Natural killer cell (primary cell): Measurements from ENCODE around the gene CLEC11A. TPM values are rescaled to one million over a fixed set of nuclear protein-coding genes. Genes with fewer than 3 reads are reported as not detected.

Experiments used
- ATAC-seq, 3 donors: fragments of 150-1000 bp in 2 of 3; fragments of 200-7000 bp in 1 of 3; cut with Tn5 transposase; 1 replicate in 1 of 3; 2 replicates in 2 of 3; pipeline ENCODE4 v1.10.0; 2021; ENCODE audit warnings: mild to moderate bottlenecking in 2 of 3, moderate library complexity in 2 of 3
- DNase-seq, 2 donors: peaks; one replicate each; pipeline versions ENCODE4 v3.0.0 to v3.0.0-alpha.2; 2013 to 2021; ENCODE audit warnings: mixed read lengths in 1 of 2
- H3K27ac ChIP-seq: one replicate; pipeline ENCODE4 v1.5.1; 2013; ENCODE audit warnings: mild to moderate bottlenecking, low read length
- H3K27me3 ChIP-seq: one replicate; pipeline ENCODE4 v1.6.1; 2013; ENCODE audit warnings: low read length; ENCODE audit not compliant: control insufficient read depth, insufficient read depth
- H3K36me3 ChIP-seq: one replicate; pipeline ENCODE4 v1.6.1; 2013; ENCODE audit warnings: low read length; ENCODE audit not compliant: control insufficient read depth, insufficient read depth
- H3K4me1 ChIP-seq: one replicate; pipeline ENCODE4 v1.6.1; 2013; ENCODE audit warnings: low read length; ENCODE audit not compliant: control insufficient read depth, insufficient read depth
- H3K4me3 ChIP-seq: one replicate; pipeline ENCODE4 v1.5.1; 2013; ENCODE audit warnings: low read length
- H3K9me3 ChIP-seq: one replicate; pipeline ENCODE4 v1.6.1; 2013; ENCODE audit warnings: low read length; ENCODE audit not compliant: control insufficient read depth, insufficient read depth
- H3K27ac Mint-ChIP-seq, 2 donors: one replicate each; pipeline ENCODE4 v1.8.0; 2022; ENCODE audit warnings: mild to moderate bottlenecking in 2 of 2, mixed read lengths in 2 of 2, moderate library complexity in 1 of 2
- H3K27me3 Mint-ChIP-seq, 2 donors: one replicate each; pipeline ENCODE4 v1.8.0; 2022; ENCODE audit warnings: low read depth in 2 of 2, mixed read lengths in 2 of 2
- H3K36me3 Mint-ChIP-seq: one replicate; pipeline ENCODE4 v1.8.0; 2022; ENCODE audit warnings: mixed read lengths
- H3K4me1 Mint-ChIP-seq, 2 donors: one replicate each; pipeline ENCODE4 v1.8.0; 2022; ENCODE audit warnings: mixed read lengths in 2 of 2
- H3K4me3 Mint-ChIP-seq: one replicate; pipeline ENCODE4 v1.8.0; 2022; ENCODE audit warnings: mild to moderate bottlenecking, moderate library complexity, mixed read lengths
- H3K9me3 Mint-ChIP-seq, 2 donors: one replicate each; pipeline ENCODE4 v1.8.0; 2022; ENCODE audit warnings: mixed read lengths in 2 of 2
- WGBS: methylation state at CpG from one replicate; pipeline ENCODE4 v1.1.7; 2013; ENCODE audit warnings: missing lambda C conversion rate; ENCODE audit not compliant: insufficient coverage; 5-methylcytosine and 5-hydroxymethylcytosine counted together
- intact Hi-C: fragments of 100-400 bp; cut with micrococcal nuclease; formaldehyde crosslinking; loops from one replicate; pipeline ENCODE4 v1.14.2; 2022
- total RNA-seq, 4 donors: library from RNA; stranded (reverse); fragments of 120-200 nt in 1 of 4; gene quantifications; one replicate each; pipeline versions ENCODE4 v1.2.3 to v1.2.4, GENCODE V29; 2013 to 2022
- TF ChIP-seq, protein P1 (sequence below): fragments of 200-600 bp; IDR thresholded peaks from one replicate; pipeline ENCODE4 v1.8.0; 2022; ENCODE audit warnings: antibody characterized with exemption

Gene CLEC11A
- total RNA-seq, 3 donors from 2014 or later (not counting 1 experiment from before 2014, with no cell fraction given), result 2.3 to 4.0 (median 3.3) TPM

DNA sequence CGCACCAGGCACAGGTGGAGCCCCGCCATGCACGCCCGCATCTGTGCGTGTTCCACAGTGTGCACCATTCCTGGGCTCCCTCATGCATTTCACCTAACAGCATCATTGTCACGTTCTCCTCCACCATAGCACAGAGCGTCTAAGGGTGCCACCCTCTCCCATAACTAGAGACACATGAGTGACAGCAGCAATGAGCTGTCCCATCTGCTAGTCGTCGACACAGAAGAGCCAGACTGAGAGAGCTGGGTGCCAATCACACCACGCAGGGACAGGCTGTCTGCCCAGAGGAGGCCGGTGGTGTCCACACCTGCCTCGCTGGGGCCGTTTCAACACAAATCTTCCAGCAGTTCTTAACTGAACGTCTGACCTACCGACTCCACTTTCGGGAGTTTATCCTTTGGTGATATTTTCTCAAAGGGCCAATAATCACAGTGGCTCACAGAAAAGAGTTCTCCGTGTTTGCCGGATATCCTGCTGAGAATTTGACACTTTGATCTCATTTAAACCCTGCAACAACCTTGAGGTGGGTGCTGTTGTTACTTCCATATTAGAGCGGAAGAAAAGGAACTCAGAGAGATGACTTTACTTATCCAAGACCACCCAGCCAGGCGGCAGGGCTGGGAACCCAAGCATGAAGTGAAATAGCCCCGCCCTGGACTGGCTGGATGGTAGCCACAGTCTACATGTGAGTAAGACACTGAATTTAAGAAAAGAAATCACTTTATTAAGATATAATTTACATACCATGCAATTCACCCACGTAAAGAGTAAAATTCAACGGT is 16.2 kb downstream of the CLEC11A start:
- Histone ChIP-seq H3K4me3 (no peak overlapping the region), H3K9me3 (no peaks in the 10 kb centered on the region), H3K27me3 (no peaks in the 10 kb centered on the region), H3K36me3 (no peaks in the 10 kb centered on the region), H3K4me1 (no peaks in the 10 kb centered on the region), H3K27ac (no peak overlapping the region)
- intact Hi-C loops, result no loop called here
- 86% methylated on average over 18 of the region's 23 CpGs for WGBS
- TF ChIP-seq, protein P1, sequence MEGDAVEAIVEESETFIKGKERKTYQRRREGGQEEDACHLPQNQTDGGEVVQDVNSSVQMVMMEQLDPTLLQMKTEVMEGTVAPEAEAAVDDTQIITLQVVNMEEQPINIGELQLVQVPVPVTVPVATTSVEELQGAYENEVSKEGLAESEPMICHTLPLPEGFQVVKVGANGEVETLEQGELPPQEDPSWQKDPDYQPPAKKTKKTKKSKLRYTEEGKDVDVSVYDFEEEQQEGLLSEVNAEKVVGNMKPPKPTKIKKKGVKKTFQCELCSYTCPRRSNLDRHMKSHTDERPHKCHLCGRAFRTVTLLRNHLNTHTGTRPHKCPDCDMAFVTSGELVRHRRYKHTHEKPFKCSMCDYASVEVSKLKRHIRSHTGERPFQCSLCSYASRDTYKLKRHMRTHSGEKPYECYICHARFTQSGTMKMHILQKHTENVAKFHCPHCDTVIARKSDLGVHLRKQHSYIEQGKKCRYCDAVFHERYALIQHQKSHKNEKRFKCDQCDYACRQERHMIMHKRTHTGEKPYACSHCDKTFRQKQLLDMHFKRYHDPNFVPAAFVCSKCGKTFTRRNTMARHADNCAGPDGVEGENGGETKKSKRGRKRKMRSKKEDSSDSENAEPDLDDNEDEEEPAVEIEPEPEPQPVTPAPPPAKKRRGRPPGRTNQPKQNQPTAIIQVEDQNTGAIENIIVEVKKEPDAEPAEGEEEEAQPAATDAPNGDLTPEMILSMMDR, result no peak
- ATAC-seq (no peak), DNase-seq (no peak)
- no peaks in the 10 kb centered on the region for H3K36me3 Mint-ChIP-seq
- no peak overlapping the region for H3K27ac Mint-ChIP-seq
- H3K9me3 Mint-ChIP-seq, result no peaks in the 10 kb centered on the region
- peaks cover 11 to 25% of the 10 kb centered on the region in 2 donors for H3K27me3 Mint-ChIP-seq
- no peak overlapping the region for H3K4me3 Mint-ChIP-seq
- H3K4me1 Mint-ChIP-seq, result no peaks in the 10 kb centered on the region

DNA sequence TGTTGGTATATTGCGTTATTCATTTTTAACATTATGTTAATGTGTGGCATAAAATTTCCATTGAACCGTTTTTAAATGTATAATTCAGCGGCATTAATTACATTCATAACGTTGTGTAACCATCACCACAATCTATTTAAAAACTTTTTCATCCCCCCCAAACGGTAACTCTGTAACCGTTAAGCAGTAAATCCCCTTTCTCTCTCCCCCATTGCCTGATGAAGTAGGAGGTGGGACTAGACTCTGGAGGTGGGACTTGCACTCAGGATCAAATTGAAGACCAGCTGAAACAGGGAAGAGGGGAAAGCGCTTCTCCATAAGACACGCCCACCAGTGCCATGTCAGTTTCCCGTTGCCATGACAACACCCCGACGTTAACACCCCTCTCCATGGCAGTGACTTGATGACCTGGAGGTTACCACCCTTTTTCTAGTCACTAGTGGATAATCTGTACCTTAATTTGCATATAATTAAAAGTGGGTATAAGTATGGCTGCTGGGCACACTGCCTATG is 16.8 kb downstream of the CLEC11A start:
- intact Hi-C loops, result no loop called here
- DNase-seq (no peak), ATAC-seq (no peak)
- Mint-ChIP-seq H3K4me3 (no peak overlapping the region), H3K9me3 (no peaks in the 10 kb centered on the region), H3K27ac (no peak overlapping the region), H3K27me3 (peaks cover 11 to 27% of the 10 kb centered on the region in 2 donors), H3K36me3 (no peaks in the 10 kb centered on the region), H3K4me1 (no peaks in the 10 kb centered on the region)
- Histone ChIP-seq H3K36me3 (no peaks in the 10 kb centered on the region), H3K27ac (no peak overlapping the region), H3K4me3 (no peak overlapping the region), H3K27me3 (no peaks in the 10 kb centered on the region), H3K9me3 (no peaks in the 10 kb centered on the region), H3K4me1 (no peaks in the 10 kb centered on the region)
- WGBS, result 65% methylated on average over 8 of the region's 11 CpGs
- TF ChIP-seq, protein P1, result no peak

DNA sequence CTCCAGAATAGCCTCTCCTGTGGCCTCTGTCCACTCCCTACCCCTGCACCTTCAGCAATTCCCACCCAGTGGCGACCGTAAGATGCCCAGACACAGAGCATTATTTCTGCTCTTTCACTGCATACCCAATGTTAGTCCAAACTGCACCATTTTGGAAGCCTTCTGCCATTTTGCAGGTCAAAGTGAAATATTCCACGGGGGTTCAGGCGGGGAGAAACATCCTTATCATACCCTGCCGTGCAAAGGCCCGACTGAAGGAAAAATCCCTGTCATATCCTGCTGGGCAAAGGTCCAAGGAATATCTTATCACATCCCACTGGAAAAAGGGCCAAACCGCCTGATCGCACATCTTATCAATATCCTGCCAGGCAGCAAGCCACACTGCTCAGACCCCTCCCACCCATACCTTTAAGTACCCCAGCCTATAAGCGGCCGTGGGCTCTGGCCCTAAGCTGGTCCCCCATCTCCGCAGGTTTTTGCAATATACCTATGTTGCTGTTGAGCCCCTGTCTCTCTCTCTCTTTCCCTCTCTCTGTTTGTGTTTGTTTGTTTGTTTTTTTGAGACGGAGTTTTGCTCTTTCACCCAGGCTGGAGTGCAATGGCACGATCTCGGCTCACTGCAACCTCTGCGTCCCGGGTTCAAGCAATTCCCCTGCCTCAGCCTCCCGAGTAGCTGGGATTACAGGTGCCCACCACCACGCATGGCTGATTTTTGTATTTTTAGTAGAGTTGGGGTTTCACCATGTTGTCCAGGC is 18.2 kb downstream of the CLEC11A start:
- H3K27ac ChIP-seq, result no peak overlapping the region
- intact Hi-C loops, result no loop called here
- no peaks in the 10 kb centered on the region for H3K9me3 ChIP-seq
- Mint-ChIP-seq H3K36me3 (no peaks in the 10 kb centered on the region), H3K27ac (no peak overlapping the region), H3K27me3 (peaks cover 11 to 26% of the 10 kb centered on the region in 2 donors), H3K4me1 (no peaks in the 10 kb centered on the region), H3K4me3 (no peak overlapping the region), H3K9me3 (no peaks in the 10 kb centered on the region)
- DNase-seq (no peak), ATAC-seq (no peak)
- 74% methylated on average over 17 of the region's 18 CpGs for WGBS
- TF ChIP-seq, protein P1, result no peak
- no peaks in the 10 kb centered on the region for H3K36me3 ChIP-seq
- no peak overlapping the region for H3K4me3 ChIP-seq
- no peaks in the 10 kb centered on the region for H3K27me3 ChIP-seq
- H3K4me1 ChIP-seq, result no peaks in the 10 kb centered on the region
